IMR-90 (cell line): ENCODE measurements around the gene RIOK2. TPM values are rescaled to one million over a fixed set of nuclear protein-coding genes. Genes with fewer than 3 reads are reported as not detected.

Experiments
- ATAC-seq: fragments of 200-7000 bp; cut with Tn5 transposase; 2 replicates; pipeline ENCODE4 v1.9.1; 2020; ENCODE audit warnings: low read depth, mild to moderate bottlenecking, moderate library complexity
- BruUV-seq: library from RNA; stranded (reverse); fragments of 400-500 nt; replicated peaks from 2 replicates; lab custom pipeline; 2021; lab: Mats Ljungman, UMichigan
- CTCF ChIA-PET: fragments of 300-600 bp; formaldehyde crosslinking; extraction: SDS; loops from one replicate; lab custom pipeline; 2021; ENCODE audit warnings: antibody characterized with exemption; lab: Yijun Ruan, JAX
- POLR2A ChIA-PET: fragments of 300-600 bp; sonication (Branson Sonifier 250); formaldehyde crosslinking; loops from one replicate; lab custom pipeline; 2022; ENCODE audit warnings: antibody characterized with exemption; ENCODE audit not compliant: unreplicated experiment; lab: Charles Lee
- DNase-seq: peaks from one replicate; pipeline ENCODE4 v3.0.0; 2013
- H2AFZ ChIP-seq: replicated peaks from 2 replicates; pipeline ENCODE3; 2013; ENCODE audit warnings: low read length, mild to moderate bottlenecking; ENCODE audit not compliant: poor library complexity
- H2AK5ac ChIP-seq: 2 replicates; pipeline ENCODE4 v1.6.1; 2013; ENCODE audit warnings: low read depth, low read length, inconsistent platforms
- H2AK9ac ChIP-seq: replicated peaks from 2 replicates; pipeline ENCODE3; 2013; ENCODE audit warnings: mild to moderate bottlenecking, low read depth, low read length, moderate library complexity; ENCODE audit not compliant: poor library complexity
- H2BK120ac ChIP-seq: 2 replicates; pipeline ENCODE4 v1.6.1; 2013; ENCODE audit warnings: low read depth, low read length, inconsistent platforms
- H2BK15ac ChIP-seq: 3 replicates; pipeline ENCODE4 v1.6.1; 2013; ENCODE audit warnings: low read depth, low read length, inconsistent platforms
- H2BK20ac ChIP-seq: 2 replicates; pipeline ENCODE4 v1.6.1; 2013; ENCODE audit warnings: low read depth, mild to moderate bottlenecking, inconsistent platforms, low read length, moderate library complexity
- H2BK5ac ChIP-seq: 2 replicates; pipeline ENCODE4 v1.6.1; 2013; ENCODE audit warnings: mild to moderate bottlenecking, low read depth, low read length, inconsistent platforms; ENCODE audit not compliant: poor library complexity, severe bottlenecking
- H3K14ac ChIP-seq: replicated peaks from 2 replicates; pipeline ENCODE4 v1.6.1; 2013; ENCODE audit warnings: low read depth, low read length, inconsistent platforms
- H3K18ac ChIP-seq: 2 replicates; pipeline ENCODE4 v1.6.1; 2013; ENCODE audit warnings: low read depth, low read length, control low read depth
- H3K23ac ChIP-seq: 2 replicates; pipeline ENCODE4 v1.6.1; 2013; ENCODE audit warnings: low read depth, low read length, inconsistent platforms
- H3K27ac ChIP-seq: 2 replicates; pipeline ENCODE4 v1.5.1; 2013; ENCODE audit warnings: mild to moderate bottlenecking, control low read depth, low read length; ENCODE audit not compliant: insufficient read depth
- H3K27me3 ChIP-seq: 2 replicates; pipeline ENCODE4 v1.6.1; 2013; ENCODE audit warnings: low read length; ENCODE audit not compliant: control insufficient read depth, insufficient read depth
- H3K36me3 ChIP-seq: 2 replicates; pipeline ENCODE4 v1.6.1; 2013; ENCODE audit warnings: low read length, mixed read lengths; ENCODE audit not compliant: control insufficient read depth, insufficient read depth
- H3K4ac ChIP-seq: 2 replicates; pipeline ENCODE4 v1.6.1; 2013; ENCODE audit warnings: low read depth, low read length, inconsistent platforms
- H3K4me1 ChIP-seq: 2 replicates; pipeline ENCODE4 v1.6.1; 2013; ENCODE audit warnings: low read length, mixed read lengths; ENCODE audit not compliant: control insufficient read depth, insufficient read depth
- H3K4me2 ChIP-seq: 2 replicates; pipeline ENCODE4 v1.6.1; 2013; ENCODE audit warnings: low read depth, mild to moderate bottlenecking, control low read depth, low read length, moderate library complexity
- H3K4me3 ChIP-seq: 2 replicates; pipeline ENCODE4 v1.5.1; 2013; ENCODE audit warnings: low read depth, mild to moderate bottlenecking, control low read depth, low read length, moderate library complexity; ENCODE audit not compliant: insufficient read depth
- H3K56ac ChIP-seq: 2 replicates; pipeline ENCODE4 v1.6.1; 2013; ENCODE audit warnings: low read length, inconsistent platforms; ENCODE audit not compliant: insufficient read depth; ENCODE audit errors: extremely low read depth
- H3K79me1 ChIP-seq, 2 experiments: 2 replicates each; pipeline ENCODE4 v1.6.1; 2013; ENCODE audit warnings: low read length in 2 of 2, inconsistent platforms in 1 of 2, low read depth in 1 of 2
- H3K9ac ChIP-seq: 2 replicates; pipeline ENCODE4 v1.6.1; 2013; ENCODE audit warnings: low read depth, low read length, control low read depth
- H3K9me1 ChIP-seq: 2 replicates; pipeline ENCODE4 v1.6.1; 2013; ENCODE audit warnings: low read length, inconsistent platforms; ENCODE audit not compliant: insufficient read depth
- H3K9me3 ChIP-seq: 2 replicates; pipeline ENCODE4 v1.6.1; 2013; ENCODE audit warnings: low read length; ENCODE audit not compliant: control insufficient read depth, insufficient read depth
- H4K20me1 ChIP-seq: 2 replicates; pipeline ENCODE4 v1.6.1; 2013; ENCODE audit warnings: low read length, inconsistent platforms; ENCODE audit not compliant: insufficient read depth
- H4K5ac ChIP-seq: 2 replicates; pipeline ENCODE4 v1.6.1; 2013; ENCODE audit warnings: mild to moderate bottlenecking, low read depth, low read length, control low read depth
- H4K8ac ChIP-seq, 2 experiments: 2 replicates each; pipeline ENCODE4 v1.6.1; 2013; ENCODE audit warnings: low read depth in 2 of 2, low read length in 2 of 2, control low read depth in 1 of 2, inconsistent platforms in 1 of 2
- H4K91ac ChIP-seq: 2 replicates; pipeline ENCODE4 v1.6.1; 2013; ENCODE audit warnings: low read depth, low read length, inconsistent platforms; ENCODE audit not compliant: insufficient read depth
- BHLHE40 ChIP-seq: fragments of 150-350 bp; IDR thresholded peaks from 2 replicates; pipeline ENCODE4 v1.6.1; 2016; ENCODE audit warnings: mild to moderate bottlenecking, low read depth, low read length
- CEBPB ChIP-seq: IDR thresholded peaks from 2 replicates; pipeline ENCODE4 v1.6.1; 2012; ENCODE audit warnings: low read depth, low read length, improper control_type of control experiment
- CHD1 ChIP-seq: IDR thresholded peaks from 2 replicates; pipeline ENCODE4 v1.6.1; 2012; ENCODE audit warnings: low read depth, low read length, improper control_type of control experiment
- ELK1 ChIP-seq: fragments of 150-350 bp; IDR thresholded peaks from 2 replicates; pipeline ENCODE4 v1.6.1; 2016; ENCODE audit warnings: low read depth, mild to moderate bottlenecking, low read length, moderate library complexity, borderline replicate concordance
- FOS ChIP-seq: fragments of 150-350 bp; IDR thresholded peaks from 2 replicates; pipeline ENCODE4 v1.6.1; 2016; ENCODE audit warnings: low read depth, low read length
- MAFK ChIP-seq: IDR thresholded peaks from 2 replicates; pipeline ENCODE4 v1.6.1; 2012; ENCODE audit warnings: low read depth, low read length, improper control_type of control experiment
- MAZ ChIP-seq: IDR thresholded peaks from 2 replicates; pipeline ENCODE4 v1.6.1; 2012; ENCODE audit warnings: low read depth, mild to moderate bottlenecking, low read length, improper control_type of control experiment, moderate library complexity, borderline replicate concordance
- MXI1 ChIP-seq: IDR thresholded peaks from 2 replicates; pipeline ENCODE4 v1.6.1; 2012; ENCODE audit warnings: low read depth, mild to moderate bottlenecking, low read length, moderate library complexity, borderline replicate concordance
- NFE2L2 ChIP-seq: fragments of 150-350 bp; IDR thresholded peaks from 2 replicates; pipeline ENCODE4 v1.6.1; 2016; ENCODE audit warnings: low read depth, mild to moderate bottlenecking, low read length
- POLR2A ChIP-seq: IDR thresholded peaks from 2 replicates; pipeline ENCODE4 v1.6.1; 2012; ENCODE audit warnings: mild to moderate bottlenecking, low read depth, low read length
- RAD21 ChIP-seq: IDR thresholded peaks from 2 replicates; pipeline ENCODE4 v1.6.1; 2012; ENCODE audit warnings: low read length, improper control_type of control experiment
- RCOR1 ChIP-seq: IDR thresholded peaks from 2 replicates; pipeline ENCODE4 v1.6.1; 2012; ENCODE audit warnings: mild to moderate bottlenecking, low read length, improper control_type of control experiment; ENCODE audit not compliant: insufficient replicate concordance
- RFX5 ChIP-seq: IDR thresholded peaks from 2 replicates; pipeline ENCODE4 v1.8.0; 2012; ENCODE audit warnings: low read depth, mild to moderate bottlenecking, low read length, moderate library complexity
- SMC3 ChIP-seq: fragments of 150-350 bp; IDR thresholded peaks from 2 replicates; pipeline ENCODE4 v1.6.1; 2016; ENCODE audit warnings: low read depth, mild to moderate bottlenecking, antibody characterized with exemption, low read length, moderate library complexity
- USF2 ChIP-seq: fragments of 150-350 bp; IDR thresholded peaks from 2 replicates; pipeline ENCODE4 v1.6.1; 2017; ENCODE audit warnings: mild to moderate bottlenecking, antibody characterized with exemption, low read length, low read depth
- WGBS, 2 experiments: methylation state at CpG; one replicate each; pipeline versions ENCODE4 v1.1.5 to v1.1.7; 2013; ENCODE audit warnings: missing lambda C conversion rate in 2 of 2; ENCODE audit not compliant: insufficient read length in 1 of 2; ENCODE audit errors: extremely low coverage in 2 of 2; 5-methylcytosine and 5-hydroxymethylcytosine counted together
- dilution Hi-C: fragments of 300-500 bp; cut with HindIII; formaldehyde crosslinking; loops from one replicate; pipeline ENCODE4 v1.14.3; 2018; ENCODE audit warnings: low sequenced_read_pairs; ENCODE audit not compliant: unreplicated experiment
- in situ Hi-C: fragments of 300-500 bp; cut with MboI; formaldehyde crosslinking; loops from 3 replicates; pipeline ENCODE4 v1.14.3; 2019; ENCODE audit warnings: low sequenced_read_pairs, inconsistent platforms, mixed read lengths
- intact Hi-C: fragments of 100-400 bp; cut with micrococcal nuclease; formaldehyde crosslinking; loops from 2 replicates; pipeline ENCODE4 v1.10.0; 2022
- polyA plus RNA-seq, 3 experiments: library from polyadenylated mRNA; depleted of rRNA; stranded (reverse); fragments of >200 nt; gene quantifications; 2 replicates each; pipeline ENCODE4 v1.2.3, GENCODE V29; 2012; ENCODE audit warnings: low replicate concordance in 1 of 3
- total RNA-seq: library from RNA; depleted of rRNA; stranded (reverse); fragments of >200 nt; gene quantifications from 2 replicates; pipeline ENCODE4 v1.2.3, GENCODE V29; 2012
- TF ChIP-seq, protein P1 (sequence below): conservative IDR thresholded peaks from 2 replicates; pipeline ENCODE4 v1.5.1; 2012; ENCODE audit warnings: mild to moderate bottlenecking, low read depth, low read length, improper control_type of control experiment

Gene RIOK2
- total and polyA plus RNA-seq, 2 of the 4 experiments (the other 2 are of a cell fraction): 10.7 to 17.7 TPM

GRCh38 chr5:97229196-97229595 is 46.1 kb upstream of the RIOK2 start:
- Histone ChIP-seq H2BK120ac (no peak overlapping the region), H4K91ac (no peak overlapping the region), H3K36me3 (no peaks in the 10 kb centered on the region), H3K9ac (no peak overlapping the region), H2AK9ac (no peak overlapping the region), H2AFZ (no peak overlapping the region), H3K27ac (no peak overlapping the region), H3K4me1 (no peaks in the 10 kb centered on the region), H2AK5ac (no peak overlapping the region), H3K56ac (no peak overlapping the region), H3K4ac (no peak overlapping the region), H2BK15ac (no peak overlapping the region), H3K4me3 (no peak overlapping the region), H3K14ac (no peak overlapping the region), H3K79me1 (no peaks in the 10 kb centered on the region), H3K18ac (no peak overlapping the region), H3K23ac (no peak overlapping the region), H3K27me3 (no peaks in the 10 kb centered on the region), H3K9me3 (no peaks in the 10 kb centered on the region), H2BK5ac (no peak overlapping the region), H4K5ac (no peak overlapping the region), H2BK20ac (no peak overlapping the region), H3K9me1 (no peaks in the 10 kb centered on the region), H4K8ac (no peak overlapping the region), H3K4me2 (no peak overlapping the region), H4K20me1 (no peaks in the 10 kb centered on the region)
- ChIA-PET CTCF (no interaction called here), POLR2A (no interaction called here)
- TF ChIP-seq MAZ: no peak
- TF ChIP-seq ELK1: no peak
- TF ChIP-seq RAD21: no peak
- no peak for TF ChIP-seq BHLHE40
- TF ChIP-seq MAFK: no peak
- no peak for TF ChIP-seq RFX5
- no peak for TF ChIP-seq USF2
- no peak for TF ChIP-seq NFE2L2
- TF ChIP-seq MXI1: no peak
- TF ChIP-seq FOS: no peak
- no peak for TF ChIP-seq POLR2A
- no peak for TF ChIP-seq RCOR1
- TF ChIP-seq SMC3: no peak
- TF ChIP-seq CEBPB: no peak
- TF ChIP-seq, protein P1, sequence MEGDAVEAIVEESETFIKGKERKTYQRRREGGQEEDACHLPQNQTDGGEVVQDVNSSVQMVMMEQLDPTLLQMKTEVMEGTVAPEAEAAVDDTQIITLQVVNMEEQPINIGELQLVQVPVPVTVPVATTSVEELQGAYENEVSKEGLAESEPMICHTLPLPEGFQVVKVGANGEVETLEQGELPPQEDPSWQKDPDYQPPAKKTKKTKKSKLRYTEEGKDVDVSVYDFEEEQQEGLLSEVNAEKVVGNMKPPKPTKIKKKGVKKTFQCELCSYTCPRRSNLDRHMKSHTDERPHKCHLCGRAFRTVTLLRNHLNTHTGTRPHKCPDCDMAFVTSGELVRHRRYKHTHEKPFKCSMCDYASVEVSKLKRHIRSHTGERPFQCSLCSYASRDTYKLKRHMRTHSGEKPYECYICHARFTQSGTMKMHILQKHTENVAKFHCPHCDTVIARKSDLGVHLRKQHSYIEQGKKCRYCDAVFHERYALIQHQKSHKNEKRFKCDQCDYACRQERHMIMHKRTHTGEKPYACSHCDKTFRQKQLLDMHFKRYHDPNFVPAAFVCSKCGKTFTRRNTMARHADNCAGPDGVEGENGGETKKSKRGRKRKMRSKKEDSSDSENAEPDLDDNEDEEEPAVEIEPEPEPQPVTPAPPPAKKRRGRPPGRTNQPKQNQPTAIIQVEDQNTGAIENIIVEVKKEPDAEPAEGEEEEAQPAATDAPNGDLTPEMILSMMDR: no peak
- no peak for TF ChIP-seq CHD1
- ATAC-seq (no peak), DNase-seq (no peak)
- no CpG with 5 or more reads among the region's 2 CpGs for WGBS, 2 experiments
- dilution Hi-C loops: no loop called here
- intact Hi-C loops: no loop called here
- BruUV-seq: no TSS peak
- in situ Hi-C loops: no loop called here
